ENCODE data around the gene MB. TPM values are rescaled to one million over a fixed set of nuclear protein-coding genes. Genes with fewer than 3 reads are reported as not detected.
A peak's percentile ranks its signal among the peaks of the same experiment; 100 is the strongest.

Gene MB
- total and polyA plus RNA-seq, 5 donors from 2014 or later: not detected

GRCh38 chr22:35606916-35607315, 10.2 kb downstream of the MB start:
- Histone ChIP-seq H3K36me3 (ENCODE audit: control insufficient read depth, insufficient read depth, low read length) (no peaks in the 10 kb centered on the region), H3K4me3 (ENCODE audit: low read depth, low read length) (no peak overlapping the region), H3K27ac (ENCODE audit: insufficient read depth, low read length, poor library complexity, severe bottlenecking) (no peak overlapping the region), H3K4me1 (ENCODE audit: control insufficient read depth, insufficient read depth, low read length, poor library complexity, severe bottlenecking) (no peaks in the 10 kb centered on the region), H3K27me3 (ENCODE audit: control insufficient read depth, insufficient read depth, low read length) (no peaks in the 10 kb centered on the region), H3K9me3 (ENCODE audit: control insufficient read depth in 2 of 2, low read length in 2 of 2) (no peaks in the 10 kb centered on the region)
- peak overlapping the region in 1 of 3 donors; percentile 38 for H3K27ac Mint-ChIP-seq
- no peak overlapping the region for H3K4me3 Mint-ChIP-seq
- no peak for DNase-seq
- no peak for ATAC-seq (ENCODE audit: low read depth in 2 of 2)
- H3K36me3 Mint-ChIP-seq: no peaks in the 10 kb centered on the region
- H3K4me1 Mint-ChIP-seq: no peaks in the 10 kb centered on the region
- H3K9me3 Mint-ChIP-seq: peaks cover 0 to 4% (median 0%) of the 10 kb centered on the region in 7 donors
- peaks cover 16% of the 10 kb centered on the region for H3K27me3 Mint-ChIP-seq

GRCh38 chr22:35605851-35606481, 11.2 kb downstream of the MB start:
- H3K4me1 ChIP-seq (ENCODE audit: control insufficient read depth, insufficient read depth, low read length, poor library complexity, severe bottlenecking): no peaks in the 10 kb centered on the region
- DNase-seq (no peak), ATAC-seq (ENCODE audit: low read depth in 2 of 2) (no peak)
- Mint-ChIP-seq H3K27me3 (peaks cover 16% of the 10 kb centered on the region), H3K27ac (no peak overlapping the region), H3K4me3 (no peak overlapping the region), H3K36me3 (no peaks in the 10 kb centered on the region), H3K4me1 (no peaks in the 10 kb centered on the region), H3K9me3 (peaks cover 0 to 4% (median 0%) of the 10 kb centered on the region in 7 donors)
- no peaks in the 10 kb centered on the region for H3K9me3 ChIP-seq (ENCODE audit: control insufficient read depth in 2 of 2, low read length in 2 of 2)
- no peaks in the 10 kb centered on the region for H3K36me3 ChIP-seq (ENCODE audit: control insufficient read depth, insufficient read depth, low read length)
- no peak overlapping the region for H3K4me3 ChIP-seq (ENCODE audit: low read depth, low read length)
- no peaks in the 10 kb centered on the region for H3K27me3 ChIP-seq (ENCODE audit: control insufficient read depth, insufficient read depth, low read length)
- H3K27ac ChIP-seq (ENCODE audit: insufficient read depth, low read length, poor library complexity, severe bottlenecking): no peak overlapping the region

DNA sequence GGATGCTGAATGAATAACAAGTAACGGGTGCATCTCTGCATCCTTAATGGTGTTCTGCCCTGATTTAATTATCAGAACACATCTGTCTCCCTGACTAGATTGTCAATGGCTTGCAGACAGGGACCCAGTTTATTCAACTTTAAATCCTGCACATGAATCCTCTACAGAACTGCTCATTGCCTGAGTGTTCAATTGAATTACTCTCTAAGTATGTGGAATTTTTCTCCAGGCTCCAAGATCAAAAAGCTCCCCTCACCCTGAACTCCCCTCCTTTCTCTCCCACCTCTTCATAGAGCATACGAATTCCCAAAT, 11.8 kb downstream of the MB start:
- H3K27ac ChIP-seq (ENCODE audit: insufficient read depth, low read length, poor library complexity, severe bottlenecking): no peak overlapping the region
- no peaks in the 10 kb centered on the region for H3K4me1 ChIP-seq (ENCODE audit: control insufficient read depth, insufficient read depth, low read length, poor library complexity, severe bottlenecking)
- no peak for ATAC-seq (ENCODE audit: low read depth in 2 of 2)
- Mint-ChIP-seq H3K27ac (no peak overlapping the region), H3K4me3 (no peak overlapping the region), H3K9me3 (peaks cover 0 to 3% (median 0%) of the 10 kb centered on the region in 7 donors), H3K27me3 (peaks cover 15% of the 10 kb centered on the region), H3K4me1 (no peaks in the 10 kb centered on the region), H3K36me3 (no peaks in the 10 kb centered on the region)
- H3K9me3 ChIP-seq (ENCODE audit: control insufficient read depth in 2 of 2, low read length in 2 of 2): no peaks in the 10 kb centered on the region
- H3K27me3 ChIP-seq (ENCODE audit: control insufficient read depth, insufficient read depth, low read length): no peaks in the 10 kb centered on the region
- no peak overlapping the region for H3K4me3 ChIP-seq (ENCODE audit: low read depth, low read length)
- DNase-seq: no peak
- H3K36me3 ChIP-seq (ENCODE audit: control insufficient read depth, insufficient read depth, low read length): no peaks in the 10 kb centered on the region

GRCh38 chr22:35604621-35605368, 12.3 kb downstream of the MB start:
- Histone ChIP-seq H3K36me3 (ENCODE audit: control insufficient read depth, insufficient read depth, low read length) (no peaks in the 10 kb centered on the region), H3K27ac (ENCODE audit: insufficient read depth, low read length, poor library complexity, severe bottlenecking) (no peak overlapping the region), H3K9me3 (ENCODE audit: control insufficient read depth in 2 of 2, low read length in 2 of 2) (no peaks in the 10 kb centered on the region), H3K4me3 (ENCODE audit: low read depth, low read length) (no peak overlapping the region), H3K27me3 (ENCODE audit: control insufficient read depth, insufficient read depth, low read length) (no peaks in the 10 kb centered on the region), H3K4me1 (ENCODE audit: control insufficient read depth, insufficient read depth, low read length, poor library complexity, severe bottlenecking) (no peaks in the 10 kb centered on the region)
- no peaks in the 10 kb centered on the region for H3K4me1 Mint-ChIP-seq
- no peaks in the 10 kb centered on the region for H3K36me3 Mint-ChIP-seq
- no peak for ATAC-seq (ENCODE audit: low read depth in 2 of 2)
- H3K27ac Mint-ChIP-seq: no peak overlapping the region
- no peak overlapping the region for H3K4me3 Mint-ChIP-seq
- H3K9me3 Mint-ChIP-seq: peaks cover 0 to 3% (median 0%) of the 10 kb centered on the region in 7 donors
- no peak for DNase-seq
- peaks cover 10% of the 10 kb centered on the region for H3K27me3 Mint-ChIP-seq

DNA sequence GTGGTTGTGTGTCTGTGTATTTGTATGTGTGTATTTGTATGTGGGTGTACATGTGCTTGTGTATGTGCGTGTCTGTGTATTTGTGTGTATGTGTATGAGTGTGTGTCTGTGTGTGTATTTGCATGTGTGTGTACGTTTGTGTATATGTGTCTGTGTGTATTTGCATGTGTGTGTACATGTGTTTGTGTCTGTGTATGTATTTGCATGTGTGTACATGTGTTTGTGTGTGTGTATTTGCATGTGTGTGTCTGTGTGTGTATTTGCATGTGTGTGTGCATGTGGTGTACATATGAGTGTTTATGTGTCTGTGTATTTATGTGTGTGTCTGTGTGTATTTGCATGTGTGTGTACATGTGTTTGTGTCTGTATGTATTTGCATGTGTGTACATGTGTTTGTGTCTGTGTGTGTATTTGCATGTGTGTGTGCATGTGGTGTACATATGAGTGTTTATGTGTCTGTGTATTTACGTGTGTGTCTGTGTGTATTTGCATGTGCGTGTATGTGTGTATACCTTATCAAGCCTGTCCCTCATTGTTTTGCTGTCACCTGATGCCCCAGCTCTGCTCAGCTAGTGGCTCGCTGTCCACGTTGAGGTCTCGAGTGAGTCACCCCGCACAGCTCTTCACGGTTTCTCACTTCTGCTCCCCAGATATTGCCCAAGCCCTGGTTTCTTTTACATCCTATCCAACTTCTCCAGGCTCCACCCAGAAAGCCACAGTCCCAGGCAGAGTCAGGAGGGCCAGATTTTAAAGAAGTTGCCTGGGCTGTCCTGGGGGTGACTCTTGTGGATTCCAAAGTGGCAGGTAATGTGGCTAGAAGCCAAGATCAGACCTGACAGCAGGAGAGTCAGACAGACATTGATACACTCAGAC, 15.2 kb downstream of the MB start:
- Mint-ChIP-seq H3K4me1 (no peaks in the 10 kb centered on the region), H3K9me3 (peaks cover 0 to 3% (median 0%) of the 10 kb centered on the region in 7 donors), H3K36me3 (no peaks in the 10 kb centered on the region), H3K27ac (no peak overlapping the region), H3K4me3 (no peak overlapping the region), H3K27me3 (no peaks in the 10 kb centered on the region)
- Histone ChIP-seq H3K9me3 (ENCODE audit: control insufficient read depth in 2 of 2, low read length in 2 of 2) (no peaks in the 10 kb centered on the region), H3K4me1 (ENCODE audit: control insufficient read depth, insufficient read depth, low read length, poor library complexity, severe bottlenecking) (no peaks in the 10 kb centered on the region), H3K27me3 (ENCODE audit: control insufficient read depth, insufficient read depth, low read length) (no peaks in the 10 kb centered on the region), H3K4me3 (ENCODE audit: low read depth, low read length) (no peak overlapping the region), H3K36me3 (ENCODE audit: control insufficient read depth, insufficient read depth, low read length) (no peaks in the 10 kb centered on the region), H3K27ac (ENCODE audit: insufficient read depth, low read length, poor library complexity, severe bottlenecking) (no peak overlapping the region)
- DNase-seq (no peak), ATAC-seq (ENCODE audit: low read depth in 2 of 2) (peak in 1 of 2 donors; percentile 39)

- Mint-ChIP-seq H3K9me3 (peaks cover 0 to 3% (median 0%) of the 10 kb centered on the region in 7 donors), H3K4me3 (no peak overlapping the region)
These were observed 16.0 kb downstream of the MB start for GRCh38 chr22:35601013-35601580.

DNA sequence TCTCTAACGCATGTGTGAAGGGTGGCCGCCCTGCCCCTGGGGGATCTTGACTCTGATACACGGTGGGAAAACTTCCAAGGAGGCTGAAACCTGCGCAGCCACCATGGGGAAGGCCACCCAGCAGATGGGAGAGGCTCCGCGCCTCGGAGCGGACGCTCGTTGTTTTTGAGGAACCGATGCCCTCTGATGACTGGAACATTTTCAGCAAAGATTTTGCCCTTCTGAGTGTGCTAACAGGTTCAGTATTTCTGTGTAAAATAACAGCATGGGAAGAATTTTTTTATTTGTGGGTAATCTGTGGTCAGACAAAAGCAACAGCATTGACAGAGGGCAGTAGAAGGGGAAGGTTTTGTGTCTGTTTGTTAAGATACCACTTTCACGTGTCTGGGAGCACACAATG, 16.7 kb downstream of the MB start:
- Mint-ChIP-seq H3K4me3 (no peak overlapping the region), H3K4me1 (no peaks in the 10 kb centered on the region), H3K27ac (no peak overlapping the region), H3K9me3 (peaks cover 0 to 3% (median 0%) of the 10 kb centered on the region in 7 donors), H3K36me3 (no peaks in the 10 kb centered on the region), H3K27me3 (no peaks in the 10 kb centered on the region)
- Histone ChIP-seq H3K27ac (ENCODE audit: insufficient read depth, low read length, poor library complexity, severe bottlenecking) (no peak overlapping the region), H3K4me1 (ENCODE audit: control insufficient read depth, insufficient read depth, low read length, poor library complexity, severe bottlenecking) (no peaks in the 10 kb centered on the region), H3K4me3 (ENCODE audit: low read depth, low read length) (no peak overlapping the region), H3K9me3 (ENCODE audit: control insufficient read depth in 2 of 2, low read length in 2 of 2) (no peaks in the 10 kb centered on the region), H3K27me3 (ENCODE audit: control insufficient read depth, insufficient read depth, low read length) (no peaks in the 10 kb centered on the region), H3K36me3 (ENCODE audit: control insufficient read depth, insufficient read depth, low read length) (no peaks in the 10 kb centered on the region)
- no peak for DNase-seq
- no peak for ATAC-seq (ENCODE audit: low read depth in 2 of 2)

More at GRCh38 chr22:35601013-35601580, 16.0 kb downstream of the MB start:
- Mint-ChIP-seq H3K36me3 (no peaks in the 10 kb centered on the region), H3K27ac (no peak overlapping the region), H3K4me1 (no peaks in the 10 kb centered on the region), H3K27me3 (no peaks in the 10 kb centered on the region)
- Histone ChIP-seq H3K36me3 (ENCODE audit: control insufficient read depth, insufficient read depth, low read length) (no peaks in the 10 kb centered on the region), H3K27me3 (ENCODE audit: control insufficient read depth, insufficient read depth, low read length) (no peaks in the 10 kb centered on the region), H3K4me3 (ENCODE audit: low read depth, low read length) (no peak overlapping the region), H3K9me3 (ENCODE audit: control insufficient read depth in 2 of 2, low read length in 2 of 2) (no peaks in the 10 kb centered on the region), H3K4me1 (ENCODE audit: control insufficient read depth, insufficient read depth, low read length, poor library complexity, severe bottlenecking) (no peaks in the 10 kb centered on the region), H3K27ac (ENCODE audit: insufficient read depth, low read length, poor library complexity, severe bottlenecking) (no peak overlapping the region)
- DNase-seq (no peak), ATAC-seq (ENCODE audit: low read depth in 2 of 2) (no peak)
